HG02943 (cell line): ENCODE measurements around the gene CLSTN1.

ENCODE experiments used
- ATAC-seq: cut with Tn5 transposase; IDR thresholded peaks from one replicate; pipeline ENCODE4 v1.9.1; 2021; ENCODE audit warnings: mild to moderate bottlenecking, low read depth, moderate library complexity; ENCODE audit not compliant: unreplicated experiment

CLSTN1 gene

DNA sequence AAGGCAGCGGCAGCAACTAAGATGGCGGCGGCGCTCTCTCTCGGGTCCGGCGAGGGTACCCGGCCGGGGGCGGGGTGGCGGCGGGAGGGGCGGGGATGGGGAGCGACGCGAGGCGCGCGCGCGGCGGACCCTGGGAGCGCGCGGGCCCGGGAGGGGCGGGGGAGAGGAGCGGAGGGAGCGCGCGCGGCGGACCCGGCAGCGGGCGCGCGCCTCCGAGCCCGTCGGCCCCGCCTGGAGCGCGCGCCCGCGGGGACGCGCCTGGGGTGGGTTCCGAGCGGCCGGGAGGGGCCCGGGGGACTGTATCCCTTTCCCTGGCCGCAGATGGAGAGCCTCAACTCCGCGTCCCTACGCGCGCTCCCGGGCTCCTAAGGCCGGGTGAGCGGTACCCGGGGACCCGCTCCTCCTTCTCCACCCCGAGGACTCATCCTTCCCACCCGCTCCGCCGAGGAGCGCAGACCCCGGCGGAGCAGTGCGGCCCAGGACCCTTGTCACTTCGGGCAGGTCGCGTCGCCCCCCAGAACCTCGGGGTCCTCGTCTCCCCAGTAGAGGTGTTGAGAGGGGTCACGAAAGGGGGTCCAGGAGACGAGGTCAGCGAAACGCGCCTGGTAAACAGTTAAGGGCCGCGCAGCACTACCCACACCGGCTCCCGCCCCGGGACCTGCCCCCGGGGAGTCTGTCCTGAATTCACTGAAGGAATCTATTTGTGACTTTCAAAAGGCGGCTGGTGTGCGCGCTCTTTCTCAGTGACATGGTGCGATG is at the start of gene CLSTN1:
TSS of gene CLSTN1 (minus strand) at position 23 of the 759 bp plus-strand sequence. CDS start 232 bp downstream, outside the sequence.
- peak; percentile 67 for ATAC-seq

DNA sequence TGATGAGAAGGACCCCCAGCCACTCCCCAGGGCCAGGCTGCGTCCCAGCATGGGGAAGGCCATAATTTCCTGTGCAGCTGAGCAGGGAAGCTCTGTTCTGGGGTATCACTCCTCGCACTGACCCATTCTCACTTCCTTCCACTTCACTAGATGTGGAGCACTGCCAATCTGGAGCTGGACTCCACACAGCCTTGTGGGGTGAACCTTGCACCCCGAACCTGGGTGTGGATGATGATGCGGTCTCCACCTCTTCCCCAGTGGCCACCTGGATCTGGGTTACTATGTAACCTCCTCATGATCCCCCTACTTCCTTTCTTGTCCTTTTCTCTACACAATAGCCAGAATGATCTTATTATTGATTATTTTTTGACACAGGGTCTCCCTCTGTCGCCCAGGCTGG is 49.6 kb upstream of the CLSTN1 start:
- ATAC-seq = no peak

DNA sequence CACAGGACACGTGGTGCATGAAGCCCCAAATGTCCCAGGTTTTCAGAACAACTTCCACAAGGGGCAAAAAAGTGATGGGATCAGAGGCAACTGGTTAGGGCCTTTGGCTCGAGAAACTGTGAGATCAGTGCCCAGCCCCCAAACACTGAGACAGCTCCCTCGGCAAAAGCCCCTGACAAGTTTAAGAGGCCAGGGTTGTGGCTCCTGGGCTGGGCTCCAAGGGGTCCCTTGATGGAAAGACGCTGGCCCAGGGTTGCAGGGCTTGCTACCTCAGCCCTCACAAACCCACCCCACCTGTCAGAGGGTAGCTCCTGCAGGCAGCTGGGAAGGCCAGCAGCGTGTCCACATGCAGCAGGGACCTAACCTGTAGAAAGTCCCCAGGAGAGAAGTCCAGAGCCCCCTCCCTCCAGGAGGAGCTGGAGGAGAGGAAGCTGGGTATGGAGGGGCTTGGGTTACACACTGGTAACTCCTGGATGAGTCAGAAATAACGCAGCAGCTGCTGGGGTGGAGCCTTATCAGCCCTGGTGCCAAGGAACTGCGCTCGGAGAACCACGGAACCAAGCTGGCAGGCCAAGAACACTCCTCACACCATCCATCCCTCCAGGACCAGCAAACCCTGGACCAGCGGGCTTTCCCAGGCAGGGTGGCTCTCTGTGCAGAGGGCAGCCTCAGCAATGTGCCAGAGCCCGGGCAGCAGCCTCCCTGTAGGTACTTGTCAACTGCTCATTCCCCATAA is 48.8 kb upstream of the CLSTN1 start:
- no peak for ATAC-seq

DNA sequence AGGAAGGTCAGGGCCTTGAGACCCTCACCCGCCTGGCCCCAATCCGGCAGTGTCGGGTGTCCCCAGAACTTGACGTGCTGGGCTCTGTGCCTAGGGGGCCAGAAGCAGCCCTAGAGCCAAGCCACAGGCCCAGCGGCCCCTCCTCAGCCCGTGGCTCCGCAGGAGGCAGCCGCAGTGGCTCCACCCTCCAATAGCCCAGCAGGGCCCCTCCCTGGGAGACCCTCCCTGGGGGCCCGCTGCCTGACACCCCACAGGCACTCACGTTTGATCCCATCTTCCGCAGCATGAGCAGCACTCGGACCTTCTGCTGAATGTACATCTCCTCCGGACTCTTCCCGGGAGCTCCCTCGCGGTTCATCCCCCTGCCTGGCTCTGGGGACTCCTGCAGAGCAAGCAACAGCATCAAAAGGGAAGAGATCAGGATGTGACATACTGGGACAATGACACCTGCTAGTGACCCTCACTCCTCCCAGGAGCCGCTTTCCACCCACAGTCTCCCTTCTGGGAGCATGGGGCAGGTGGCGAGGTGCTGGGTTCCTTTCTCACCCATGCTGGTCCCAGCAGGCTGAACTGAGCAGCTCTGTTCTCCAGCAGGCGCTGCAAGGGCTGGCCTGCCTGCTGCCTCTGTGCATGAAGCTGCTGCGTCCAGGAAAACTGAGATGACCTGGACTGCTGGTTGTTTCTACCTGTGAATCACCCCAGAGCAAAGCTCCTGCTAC is 48.1 kb upstream of the CLSTN1 start:
- ATAC-seq = no peak

DNA sequence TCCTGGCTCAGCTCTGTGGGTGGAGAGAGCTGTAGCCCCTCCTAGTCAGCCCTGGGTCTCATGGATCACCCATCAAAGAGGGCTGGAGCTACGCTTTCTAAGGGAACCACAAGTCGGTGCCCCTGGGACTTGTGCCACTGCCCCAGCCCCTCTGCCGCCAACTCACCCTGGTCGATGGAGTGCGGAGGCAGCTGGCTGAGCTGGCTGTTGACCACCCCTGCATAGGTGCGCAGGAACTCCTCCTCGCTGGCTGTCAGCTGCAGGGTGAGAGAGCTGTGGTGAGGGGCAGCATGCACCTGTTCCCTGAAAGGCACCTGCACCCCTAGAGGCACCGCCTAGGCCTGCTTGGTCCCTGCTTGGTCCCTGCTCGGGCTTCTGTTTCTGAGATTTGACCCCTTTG is 47.3 kb upstream of the CLSTN1 start:
- ATAC-seq = no peak

DNA sequence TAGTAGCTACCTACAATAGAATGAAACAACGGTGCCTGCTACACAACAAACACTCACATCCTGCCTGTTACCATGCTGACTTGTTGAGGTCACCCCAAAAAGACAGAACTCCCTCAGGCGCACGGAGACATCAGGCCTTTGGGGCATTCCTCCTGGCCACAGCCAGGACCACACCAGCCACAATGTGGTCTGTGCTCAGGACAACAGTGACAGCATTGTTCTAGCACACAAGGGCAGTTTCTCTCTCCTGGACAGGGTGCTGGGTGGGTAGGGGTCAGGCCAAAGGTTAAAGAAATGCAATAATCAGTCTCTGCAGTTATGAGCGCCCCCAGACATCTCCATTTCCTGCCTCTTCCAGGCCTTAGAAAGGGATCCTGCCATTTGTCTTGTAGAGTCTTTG is 46.8 kb upstream of the CLSTN1 start:
- ATAC-seq = no peak

DNA sequence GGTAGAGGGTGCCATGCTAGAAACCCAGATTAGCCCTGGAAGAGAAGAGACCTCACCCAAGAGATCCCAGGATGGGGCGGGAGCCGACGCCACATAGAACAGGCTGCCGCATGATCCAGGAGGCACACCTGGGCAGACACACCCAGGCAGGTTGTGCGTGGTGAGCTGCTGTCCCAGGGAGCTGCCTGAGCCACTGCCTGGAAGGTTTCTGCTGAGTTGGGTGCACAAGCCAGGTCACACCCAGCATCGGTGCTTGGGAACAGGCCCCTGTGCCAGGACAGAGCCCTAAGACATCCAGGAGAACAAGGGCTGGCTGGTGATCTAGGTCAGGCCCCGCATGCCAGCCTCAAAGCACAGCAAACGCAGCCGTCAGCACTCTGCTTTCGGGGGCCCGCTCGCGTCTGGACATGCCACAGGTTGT is 46.1 kb upstream of the CLSTN1 start:
- no peak for ATAC-seq

DNA sequence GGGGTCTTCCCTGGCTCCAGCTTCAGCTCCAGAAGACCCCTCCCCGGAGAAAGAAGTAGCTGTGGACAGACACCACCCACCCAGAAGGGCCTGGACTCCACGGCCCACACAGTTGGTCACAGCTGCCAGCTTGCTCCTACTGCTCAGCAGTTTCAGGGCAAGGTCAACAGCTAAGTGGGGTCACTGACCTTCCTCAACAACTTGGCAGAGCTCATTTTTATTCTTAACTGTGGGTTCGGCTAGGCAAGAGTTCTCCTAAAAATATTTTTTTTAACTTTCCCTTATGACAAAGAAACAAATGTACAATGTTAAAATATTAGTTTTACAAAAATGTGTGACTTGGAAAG is 44.5 kb upstream of the CLSTN1 start:
- ATAC-seq = no peak

DNA sequence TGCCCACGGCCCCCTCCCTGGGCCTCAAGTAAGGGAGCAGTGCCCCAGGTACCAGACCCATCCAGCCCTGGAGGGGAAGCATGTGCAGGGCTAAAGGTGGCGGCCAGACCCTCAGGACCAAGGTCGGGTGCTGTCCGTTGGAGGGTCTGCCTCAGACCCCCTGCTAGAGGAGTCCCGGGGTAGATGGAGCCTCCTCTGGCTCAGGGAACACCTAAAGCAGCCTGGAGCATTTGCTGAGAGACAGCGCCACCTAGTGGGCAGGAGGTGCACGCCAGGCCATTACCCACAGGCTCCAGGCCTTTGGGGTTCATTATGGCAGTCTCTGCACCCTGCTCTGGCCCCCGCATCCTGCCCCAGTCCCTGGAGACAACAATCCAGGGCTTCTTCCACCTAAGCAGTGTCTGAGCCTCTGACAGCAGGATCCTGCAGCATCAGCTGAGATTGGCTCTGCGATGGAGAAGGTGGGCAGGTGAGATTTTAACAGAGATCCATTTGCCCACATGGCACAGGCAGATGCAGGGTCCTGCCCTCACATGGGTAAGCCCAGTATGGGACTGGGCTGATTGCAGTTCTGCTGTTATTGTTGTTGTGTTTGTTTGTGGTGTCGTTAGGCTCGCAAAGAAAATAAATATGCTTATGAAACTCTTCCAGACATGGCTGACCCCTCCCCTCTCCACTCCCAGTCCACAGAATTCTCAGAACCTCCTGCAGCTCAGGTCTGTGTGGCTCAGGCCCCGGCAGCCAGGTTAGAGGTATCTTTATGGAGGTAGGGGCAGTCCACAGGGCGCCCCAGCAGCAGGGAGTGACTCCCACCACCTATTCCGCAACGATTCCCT is 43.9 kb upstream of the CLSTN1 start:
- ATAC-seq = no peak

DNA sequence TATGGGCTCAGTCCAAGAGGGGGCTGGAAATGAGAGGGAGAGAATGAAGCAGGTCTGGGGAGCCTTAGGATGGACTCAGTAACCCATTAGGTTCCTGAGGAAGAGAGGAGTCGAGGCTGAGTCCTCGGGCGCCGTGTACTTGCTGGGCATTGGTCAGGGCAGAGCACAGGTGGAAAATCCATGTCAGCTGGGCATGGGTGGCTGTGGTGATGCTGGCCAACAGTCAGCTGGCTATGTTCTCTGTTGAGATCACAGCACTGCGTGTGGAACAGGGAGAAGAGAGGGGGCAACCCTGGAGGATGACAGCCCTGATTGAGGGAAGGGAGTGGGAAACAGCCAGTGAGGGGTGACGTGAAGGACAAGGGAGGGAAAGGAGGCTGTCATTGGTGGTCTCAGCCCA is 43.1 kb upstream of the CLSTN1 start:
- no peak for ATAC-seq

DNA sequence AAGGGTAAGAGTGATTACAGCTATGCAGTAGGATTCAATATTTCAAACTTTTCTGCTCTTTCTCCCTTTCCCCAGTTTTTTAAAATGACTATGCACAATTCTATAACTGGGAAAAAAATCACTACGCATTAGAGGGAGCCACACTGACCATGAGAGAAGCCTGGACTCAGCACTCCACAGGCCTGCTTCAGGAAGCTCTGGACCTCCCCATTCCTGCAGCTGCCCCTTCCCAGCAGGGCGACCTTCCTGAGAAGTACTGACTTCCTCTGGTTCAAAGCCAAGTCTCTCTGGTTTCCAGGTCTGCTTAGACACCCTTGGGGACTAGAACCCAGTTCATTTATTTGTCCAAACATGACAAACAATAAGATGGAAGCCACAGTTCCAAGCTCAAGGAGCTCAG is 42.0 kb upstream of the CLSTN1 start:
- no peak for ATAC-seq

DNA sequence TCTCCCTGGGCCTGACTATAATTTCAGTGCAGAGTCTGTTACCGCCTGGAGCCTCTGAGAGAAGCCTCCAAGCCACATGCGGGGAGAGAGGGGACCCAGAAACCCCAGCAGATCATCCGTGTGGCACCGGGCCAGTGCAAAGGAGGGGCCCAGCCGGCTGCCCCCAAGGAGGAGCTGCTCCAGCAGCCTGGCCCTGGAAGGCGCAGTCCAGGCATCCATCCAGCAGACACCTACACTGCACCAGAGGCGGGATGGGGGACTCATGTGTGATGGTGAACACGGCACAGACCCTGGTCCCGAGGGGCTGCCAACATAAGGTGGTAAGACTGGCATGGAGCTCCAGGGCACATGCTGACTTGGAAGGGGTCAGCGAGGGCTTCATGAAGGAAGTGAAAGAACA is 39.6 kb upstream of the CLSTN1 start:
- no peak for ATAC-seq

DNA sequence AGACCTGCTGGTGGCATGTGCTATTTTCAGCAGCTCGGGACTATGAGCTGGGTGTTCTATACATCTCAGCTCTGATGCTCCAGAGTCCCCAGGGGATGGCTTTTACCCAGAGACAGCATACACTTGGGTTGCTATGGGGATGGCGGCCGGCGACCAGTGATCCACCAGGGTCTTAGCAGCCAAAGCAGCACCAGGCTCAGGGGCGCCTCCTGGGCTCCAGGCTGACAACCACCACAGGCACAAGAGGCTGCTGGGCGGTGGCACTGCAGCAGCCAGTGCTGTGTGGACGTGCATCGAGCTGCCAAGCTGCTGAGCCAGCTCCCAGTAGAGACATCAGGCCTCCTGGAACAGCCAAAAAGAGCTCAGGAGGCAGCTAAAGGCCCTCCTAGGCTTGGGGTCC is 37.6 kb upstream of the CLSTN1 start:
- ATAC-seq = no peak

DNA sequence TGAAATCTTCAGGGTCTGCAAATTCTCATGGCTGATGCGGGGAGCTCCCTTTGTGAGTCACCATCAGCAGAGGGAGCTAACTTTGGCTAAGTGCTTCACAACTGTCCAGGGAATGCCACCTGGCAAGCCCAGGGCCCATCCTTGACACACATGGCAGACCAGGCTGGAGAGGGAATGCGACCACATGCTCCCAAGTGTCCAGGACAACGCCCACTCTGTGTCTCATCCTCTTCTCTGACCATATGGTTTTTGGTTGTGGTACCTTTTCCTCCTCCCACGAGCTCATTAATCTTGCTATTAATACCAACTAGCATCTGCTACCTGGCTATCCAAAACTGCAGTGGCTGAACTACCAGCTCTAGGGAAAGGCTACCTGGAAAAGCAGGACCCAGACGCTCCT is 37.1 kb upstream of the CLSTN1 start:
- no peak for ATAC-seq

DNA sequence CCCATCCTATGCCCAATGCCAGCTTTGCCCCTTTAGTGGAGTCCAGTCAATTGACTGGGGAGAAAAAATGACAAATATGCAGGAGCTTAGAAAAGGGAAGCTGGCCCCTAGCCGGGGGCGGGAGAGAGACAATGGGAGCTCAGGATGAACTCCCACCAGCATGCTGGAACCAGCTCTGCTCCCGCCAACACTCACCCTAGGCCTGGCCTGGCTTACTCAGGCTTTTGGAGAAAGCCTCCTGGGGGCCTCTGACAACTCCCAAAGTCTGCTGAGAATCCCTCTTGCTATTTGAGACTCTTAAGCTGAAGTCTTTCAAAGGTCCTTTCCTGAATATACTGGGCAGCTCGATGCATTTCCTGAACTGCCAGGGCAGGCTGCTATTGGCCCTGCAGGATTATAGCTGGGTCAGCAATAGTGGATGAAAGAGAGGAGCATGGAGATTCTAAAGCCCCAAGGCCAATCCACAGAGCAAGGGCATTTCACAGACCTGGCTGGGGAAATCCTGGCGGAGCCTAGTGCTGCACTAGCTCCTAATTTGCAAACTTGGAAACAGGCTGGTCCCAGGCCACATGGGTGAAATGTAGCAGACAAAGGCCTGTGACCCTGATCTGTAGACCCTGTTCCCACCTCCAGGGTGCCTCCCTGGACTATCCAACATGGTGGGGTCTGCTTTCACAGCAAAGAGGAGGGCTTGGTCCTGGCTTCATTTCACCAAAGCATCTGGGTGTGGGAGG is 35.7 kb upstream of the CLSTN1 start:
- ATAC-seq = no peak

DNA sequence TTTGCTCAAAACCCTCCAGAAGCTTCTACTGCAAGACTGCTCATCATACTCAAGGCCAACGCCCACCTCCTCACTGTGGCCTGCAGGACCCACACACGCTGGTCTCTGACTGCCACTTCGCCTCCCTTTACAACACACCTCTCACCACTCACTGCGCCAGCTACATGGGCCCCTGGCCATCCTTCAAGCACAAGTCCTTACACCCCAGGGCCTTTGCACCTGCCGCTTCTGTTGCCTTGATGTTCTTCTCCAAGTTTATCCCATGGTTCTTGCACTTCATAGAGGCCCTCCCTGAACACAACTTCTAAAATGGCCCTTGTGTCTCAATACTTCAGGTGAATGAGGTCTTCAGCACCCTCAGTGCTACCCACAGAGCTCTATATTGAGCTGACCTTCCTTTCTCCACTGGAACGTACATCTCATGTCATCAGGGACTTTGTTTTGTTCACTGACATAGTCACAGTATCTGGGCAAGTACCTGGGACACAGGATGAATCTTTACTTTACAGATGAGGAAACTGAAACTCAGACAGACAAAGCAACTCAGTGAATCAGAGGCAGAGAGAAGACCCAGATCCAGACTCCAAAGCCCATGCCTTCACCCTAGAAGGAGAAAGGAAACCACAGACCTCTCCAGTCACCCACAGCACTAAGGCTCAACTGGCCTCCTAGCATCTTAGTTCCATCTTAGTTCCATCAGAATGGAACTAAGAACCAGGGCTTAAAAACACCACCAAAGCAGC is 34.7 kb upstream of the CLSTN1 start:
- no peak for ATAC-seq

DNA sequence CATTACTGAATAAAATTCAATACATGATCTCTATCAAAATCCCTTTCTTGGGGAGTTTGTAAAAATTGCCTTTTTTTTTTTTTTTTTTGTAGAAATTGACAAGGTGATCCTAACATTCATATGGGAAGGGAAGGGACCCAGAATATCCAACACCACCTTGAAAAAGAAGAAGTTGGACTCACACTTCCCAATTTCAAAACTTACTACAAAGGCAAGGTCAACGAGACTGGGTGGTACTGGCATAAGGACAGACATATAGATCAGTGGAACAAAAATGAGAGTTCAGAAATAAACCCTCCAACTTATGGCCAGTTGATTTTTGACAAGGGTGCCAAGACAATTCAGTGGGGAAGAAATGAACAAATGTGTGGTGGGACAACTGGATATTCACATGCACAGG is 31.4 kb upstream of the CLSTN1 start:
- no peak for ATAC-seq

DNA sequence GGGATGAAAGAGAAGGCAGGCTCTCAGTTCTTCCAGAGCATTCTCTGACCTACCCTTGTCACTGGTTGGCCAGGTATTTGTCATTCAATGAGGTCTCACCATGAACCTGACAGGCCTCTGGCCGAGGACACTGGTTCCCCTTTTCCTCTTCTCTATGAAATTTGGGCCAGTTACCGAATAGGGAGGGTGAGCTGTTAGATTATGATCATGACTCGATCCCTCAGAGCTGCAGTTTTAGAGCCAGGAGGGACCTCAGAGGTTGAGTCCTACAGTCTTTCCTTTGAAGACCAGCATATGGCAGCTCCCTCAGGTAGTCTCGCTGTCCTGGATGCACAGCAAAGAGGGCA is 29.5 kb upstream of the CLSTN1 start:
- no peak for ATAC-seq

DNA sequence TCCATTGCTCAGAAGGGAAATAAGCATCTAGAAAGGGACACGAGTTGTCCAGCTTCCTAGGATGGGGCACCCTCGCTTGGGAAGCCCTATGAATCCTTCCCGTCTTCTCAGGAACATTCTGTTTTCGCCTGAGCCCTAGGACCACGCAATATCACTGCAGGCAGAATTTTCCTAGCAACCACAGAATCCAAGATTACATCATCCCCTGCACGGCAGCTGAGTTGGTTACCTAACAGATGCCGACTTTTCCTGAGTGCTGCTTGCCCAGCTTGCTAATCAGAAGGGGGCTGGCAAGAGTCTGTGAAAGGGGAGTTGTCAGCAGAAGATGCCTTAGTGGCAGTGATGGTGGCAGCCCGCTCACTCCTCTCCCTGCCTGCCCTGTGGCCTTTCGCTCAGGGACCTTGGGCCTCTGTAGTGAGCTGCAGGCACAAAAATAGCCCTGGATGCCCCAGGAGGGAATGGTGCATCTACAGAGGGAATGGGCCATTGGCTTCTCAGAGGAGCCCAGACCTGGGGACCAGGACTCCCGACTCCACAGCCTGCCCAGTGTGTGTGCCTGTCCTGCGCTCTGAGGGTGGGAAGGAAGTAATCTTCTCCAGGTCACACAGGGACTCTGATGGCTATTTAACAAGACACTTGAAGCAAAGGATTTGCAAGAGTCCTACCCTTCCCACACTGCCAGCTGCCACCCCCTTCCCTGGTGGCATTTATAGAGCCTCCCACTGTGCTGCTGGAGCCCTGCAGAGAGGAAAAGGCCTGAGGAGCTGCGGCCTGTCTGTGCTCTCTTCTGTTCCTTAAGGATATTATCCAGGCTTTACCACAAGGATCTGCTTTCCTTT is 28.9 kb upstream of the CLSTN1 start:
- ATAC-seq = no peak
